ENCODE measurements around the gene CTAGE9. TPM values are rescaled to one million over a fixed set of nuclear protein-coding genes. Genes with fewer than 3 reads are reported as not detected.
"Not testable (repeated sequence)": the region's sequence is repeated elsewhere in the genome, so short reads cannot be mapped to it uniquely, and the experiment has no call there.

The CTAGE9 gene
- under 1 TPM in 1 of 2 experiments, not detected in 1; 0.21 TPM for total RNA-seq

- H3K9me3 Mint-ChIP-seq (ENCODE audit: low read depth); CTCF ChIA-PET; POLR2A ChIA-PET: not testable (repeated sequence)
Measured at GRCh38 chr6:131710917-131711316, at the start of gene CTAGE9. CTAGE9 (minus strand) TSS chr6:131711017; CDS start chr6:131711017, 0 bp downstream.

GRCh38 chr6:131758920-131759319 lies 48.1 kb upstream of the CTAGE9 start:
- H3K36me3 Mint-ChIP-seq (ENCODE audit: low read depth), result no peaks in the 10 kb centered on the region
- H3K9me3 Mint-ChIP-seq (ENCODE audit: low read depth), result no peaks in the 10 kb centered on the region
- DNase-seq (no peak), ATAC-seq (no peak)
- H3K4me1 Mint-ChIP-seq, result no peaks in the 10 kb centered on the region
- H3K27ac Mint-ChIP-seq, result no peak overlapping the region
- no peak overlapping the region for H3K4me3 Mint-ChIP-seq
- peaks cover 19% of the 10 kb centered on the region for H3K27me3 Mint-ChIP-seq
- ChIA-PET POLR2A (no interaction called here), CTCF (no interaction called here)
- intact Hi-C loops (cut with DNase I, micrococcal nuclease), result no loop called here

More at GRCh38 chr6:131710917-131711316, at the start of gene CTAGE9:
- H3K27ac Mint-ChIP-seq; H3K4me3 Mint-ChIP-seq; intact Hi-C loops (cut with DNase I, micrococcal nuclease); ATAC-seq; H3K27me3 Mint-ChIP-seq; DNase-seq; H3K36me3 Mint-ChIP-seq (ENCODE audit: low read depth); H3K4me1 Mint-ChIP-seq: not testable (repeated sequence)

- Mint-ChIP-seq H3K27ac (no peak overlapping the region), H3K27me3 (peaks cover 18% of the 10 kb centered on the region)
- intact Hi-C loops (cut with DNase I, micrococcal nuclease), result no loop called here
Measured at GRCh38 chr6:131756039-131756438, 45.2 kb upstream of the CTAGE9 start.

GRCh38 chr6:131755597-131755996 lies 44.8 kb upstream of the CTAGE9 start:
- Mint-ChIP-seq H3K36me3 (ENCODE audit: low read depth) (no peaks in the 10 kb centered on the region), H3K27ac (no peak overlapping the region), H3K9me3 (ENCODE audit: low read depth) (no peaks in the 10 kb centered on the region), H3K4me3 (no peak overlapping the region), H3K27me3 (peaks cover 18% of the 10 kb centered on the region), H3K4me1 (no peaks in the 10 kb centered on the region)
- intact Hi-C loops (cut with DNase I, micrococcal nuclease), result no loop called here
- CTCF ChIA-PET, result interaction anchor here (0.6 kb wide), 1 partner anchor 18 kb away, joined by 3 read pairs; no protein-coding TSS in a partner anchor
- ATAC-seq (no peak), DNase-seq (no peak)
- POLR2A ChIA-PET, result no interaction called here

More at GRCh38 chr6:131756039-131756438, 45.2 kb upstream of the CTAGE9 start:
- POLR2A ChIA-PET, result no interaction called here
- no peak for ATAC-seq
- DNase-seq, result no peak
- Mint-ChIP-seq H3K9me3 (ENCODE audit: low read depth) (no peaks in the 10 kb centered on the region), H3K36me3 (ENCODE audit: low read depth) (no peaks in the 10 kb centered on the region), H3K4me3 (no peak overlapping the region), H3K4me1 (no peaks in the 10 kb centered on the region)
- CTCF ChIA-PET, result no interaction called here

- no peaks in the 10 kb centered on the region for H3K4me1 Mint-ChIP-seq
- no peaks in the 10 kb centered on the region for H3K36me3 Mint-ChIP-seq (ENCODE audit: low read depth)
- H3K27ac Mint-ChIP-seq, result no peak overlapping the region
- ChIA-PET POLR2A (no interaction called here), CTCF (interaction anchor here (0.6 kb wide), 1 partner anchor 17 kb away, joined by 3 read pairs; no protein-coding TSS in a partner anchor)
- H3K9me3 Mint-ChIP-seq (ENCODE audit: low read depth), result no peaks in the 10 kb centered on the region
- peaks cover 18% of the 10 kb centered on the region for H3K27me3 Mint-ChIP-seq
- no peak overlapping the region for H3K4me3 Mint-ChIP-seq
- intact Hi-C loops (cut with DNase I, micrococcal nuclease), result no loop called here
- DNase-seq (no peak), ATAC-seq (no peak)
Measured at GRCh38 chr6:131754715-131755567, 44.1 kb upstream of the CTAGE9 start.

- CTCF ChIA-PET, result no interaction called here
- intact Hi-C loops (cut with DNase I, micrococcal nuclease), result no loop called here
- ATAC-seq, result no peak
- Mint-ChIP-seq H3K27ac (no peak overlapping the region), H3K36me3 (ENCODE audit: low read depth) (no peaks in the 10 kb centered on the region), H3K27me3 (peaks cover 18% of the 10 kb centered on the region), H3K4me3 (no peak overlapping the region), H3K9me3 (ENCODE audit: low read depth) (no peaks in the 10 kb centered on the region), H3K4me1 (no peaks in the 10 kb centered on the region)
- no peak for DNase-seq
- POLR2A ChIA-PET, result no interaction called here
Measured at GRCh38 chr6:131754088-131754487, 43.3 kb upstream of the CTAGE9 start.

GRCh38 chr6:131751012-131751715 lies 40.3 kb upstream of the CTAGE9 start:
- H3K36me3 Mint-ChIP-seq (ENCODE audit: low read depth); H3K27ac Mint-ChIP-seq; POLR2A ChIA-PET; H3K9me3 Mint-ChIP-seq (ENCODE audit: low read depth); H3K4me3 Mint-ChIP-seq; H3K4me1 Mint-ChIP-seq; ATAC-seq; DNase-seq; intact Hi-C loops (cut with DNase I, micrococcal nuclease): not testable (repeated sequence)
- CTCF ChIA-PET, result interaction anchor here (0.6 kb wide), 1 partner anchor 89 kb away, joined by 3 read pairs; no protein-coding TSS in a partner anchor
- peaks cover 12% of the 10 kb centered on the region for H3K27me3 Mint-ChIP-seq

- DNase-seq, result no peak
- ATAC-seq, result no peak
- H3K27ac Mint-ChIP-seq, result no peak overlapping the region
- H3K27me3 Mint-ChIP-seq, result peaks cover 5% of the 10 kb centered on the region
- no peaks in the 10 kb centered on the region for H3K36me3 Mint-ChIP-seq (ENCODE audit: low read depth)
- H3K4me3 Mint-ChIP-seq, result no peak overlapping the region
- intact Hi-C loops (cut with DNase I, micrococcal nuclease), result no loop called here
- no peaks in the 10 kb centered on the region for H3K9me3 Mint-ChIP-seq (ENCODE audit: low read depth)
- CTCF ChIA-PET, result no interaction called here
- H3K4me1 Mint-ChIP-seq, result no peaks in the 10 kb centered on the region
- POLR2A ChIA-PET, result no interaction called here
Measured at GRCh38 chr6:131749023-131749422, 38.2 kb upstream of the CTAGE9 start.

- Mint-ChIP-seq H3K4me3 (no peak overlapping the region), H3K4me1 (no peaks in the 10 kb centered on the region), H3K27me3 (peaks cover 2% of the 10 kb centered on the region), H3K36me3 (ENCODE audit: low read depth) (no peaks in the 10 kb centered on the region), H3K27ac (no peak overlapping the region), H3K9me3 (ENCODE audit: low read depth) (no peaks in the 10 kb centered on the region)
- ChIA-PET POLR2A (no interaction called here), CTCF (no interaction called here)
- ATAC-seq (no peak), DNase-seq (no peak)
- intact Hi-C loops (cut with DNase I, micrococcal nuclease), result no loop called here
Measured at GRCh38 chr6:131747821-131748353, 37.1 kb upstream of the CTAGE9 start.

GRCh38 chr6:131745476-131745875 lies 34.7 kb upstream of the CTAGE9 start:
- no peak for ATAC-seq
- intact Hi-C loops (cut with DNase I, micrococcal nuclease), result no loop called here
- H3K27ac Mint-ChIP-seq, result no peak overlapping the region
- no peaks in the 10 kb centered on the region for H3K36me3 Mint-ChIP-seq (ENCODE audit: low read depth)
- H3K4me3 Mint-ChIP-seq, result no peak overlapping the region
- no peak for DNase-seq
- CTCF ChIA-PET, result no interaction called here
- no peaks in the 10 kb centered on the region for H3K4me1 Mint-ChIP-seq
- POLR2A ChIA-PET, result no interaction called here
- peaks cover 9% of the 10 kb centered on the region for H3K27me3 Mint-ChIP-seq
- no peaks in the 10 kb centered on the region for H3K9me3 Mint-ChIP-seq (ENCODE audit: low read depth)

GRCh38 chr6:131744432-131745287 lies 33.8 kb upstream of the CTAGE9 start:
- ChIA-PET CTCF (no interaction called here), POLR2A (no interaction called here)
- H3K36me3 Mint-ChIP-seq (ENCODE audit: low read depth), result no peaks in the 10 kb centered on the region
- intact Hi-C loops (cut with DNase I, micrococcal nuclease), result no loop called here
- H3K27ac Mint-ChIP-seq, result no peak overlapping the region
- H3K9me3 Mint-ChIP-seq (ENCODE audit: low read depth), result no peaks in the 10 kb centered on the region
- no peaks in the 10 kb centered on the region for H3K4me1 Mint-ChIP-seq
- H3K4me3 Mint-ChIP-seq, result no peak overlapping the region
- DNase-seq (no peak), ATAC-seq (no peak)
- peaks cover 9% of the 10 kb centered on the region for H3K27me3 Mint-ChIP-seq
